ENCODE results near the gene PHLDB2. TPM values are rescaled to one million over a fixed set of nuclear protein-coding genes. Genes with fewer than 3 reads are reported as not detected.
"Not testable (repeated sequence)": the region's sequence is repeated elsewhere in the genome, so short reads cannot be mapped to it uniquely, and the experiment has no call there.

Gene PHLDB2
- 0.80 and 0.94 TPM in 2 replicates for total RNA-seq

DNA sequence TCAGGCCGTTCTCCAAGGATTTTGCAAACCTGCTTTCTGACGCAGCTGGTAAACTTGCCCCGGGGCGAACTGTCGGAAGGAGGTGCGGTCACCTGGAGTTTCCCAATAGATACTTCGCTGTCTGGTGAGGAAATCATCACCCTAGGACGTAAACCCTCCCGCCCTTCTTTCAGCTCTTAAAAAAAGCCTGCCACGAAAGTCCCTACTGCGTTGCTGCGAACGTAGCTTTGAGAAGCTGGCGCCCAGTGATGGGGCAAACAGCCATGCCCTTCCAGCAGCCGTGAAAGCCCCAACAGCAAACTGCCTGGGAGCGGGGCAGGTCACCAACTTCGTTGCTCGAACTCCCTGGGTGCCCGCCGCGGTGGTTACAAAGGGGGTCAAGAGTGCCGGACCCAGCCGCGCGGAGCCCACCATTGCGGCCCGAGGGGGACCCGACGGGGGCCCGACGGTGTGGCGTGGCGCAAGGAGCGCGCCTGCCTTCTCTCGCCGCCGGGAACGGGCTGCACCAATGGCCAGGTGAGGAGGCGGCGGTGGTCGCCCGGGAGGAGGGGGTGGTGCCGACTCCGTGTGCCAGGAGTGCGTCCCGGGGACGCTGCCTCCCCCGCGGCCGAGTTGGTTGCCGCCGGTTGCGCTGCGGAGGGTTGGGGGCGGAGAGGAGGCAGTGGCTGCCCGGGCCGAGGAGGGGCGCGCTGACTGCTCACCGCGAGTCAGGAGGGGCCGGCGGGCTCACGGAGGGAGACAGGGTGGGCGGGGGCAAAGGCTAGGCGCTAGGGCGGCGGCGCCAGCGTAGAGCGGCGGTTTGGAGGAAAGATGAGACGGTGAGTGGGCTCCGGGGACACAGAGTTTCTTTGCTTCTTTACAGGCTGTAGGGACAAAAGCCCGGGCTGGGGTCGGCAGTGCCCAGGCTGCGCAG is at the start of gene PHLDB2:
Gene PHLDB2 (plus strand): TSS at position 205 of the 913 bp plus-strand sequence. CDS start 24,813 bp downstream, outside the sequence.
- intact Hi-C loops (cut with micrococcal nuclease): no loop called here
- H3K4me1 Mint-ChIP-seq (ENCODE audit: low read depth): peaks cover 12% of the 10 kb centered on the region
- no peak within 1 kb of the TSS for H3K27ac Mint-ChIP-seq
- H3K27me3 Mint-ChIP-seq (ENCODE audit: low read depth): peaks cover 76% of the 10 kb centered on the region
- peak; percentile 23 for DNase-seq (ENCODE audit: low spot score)
- H3K4me3 Mint-ChIP-seq (ENCODE audit: low read depth): peak within 1 kb of the TSS; percentile 86
- H3K9me3 Mint-ChIP-seq: no peaks in the 10 kb centered on the region
- no peaks in the 10 kb centered on the region for H3K36me3 Mint-ChIP-seq (ENCODE audit: low read depth)

DNA sequence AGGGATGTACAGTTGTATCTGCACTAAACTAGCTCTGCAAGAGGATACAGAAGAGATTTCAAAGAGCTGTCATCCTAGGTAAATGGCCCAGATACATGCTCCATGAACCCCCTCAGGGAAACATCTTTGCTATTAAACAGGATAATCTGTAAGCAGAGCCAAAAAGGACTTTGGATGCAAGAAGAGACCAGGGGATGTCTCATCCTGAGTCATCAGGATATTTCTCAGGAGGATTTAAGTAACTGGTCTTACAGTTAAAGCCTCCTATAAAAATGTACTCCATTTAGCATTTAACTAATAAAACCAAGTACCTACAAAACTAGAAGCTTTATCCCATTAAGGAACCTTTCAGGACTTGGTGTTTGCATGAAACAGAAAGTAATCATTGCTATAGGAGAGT is 48.2 kb upstream of the PHLDB2 start:
- peaks cover 6% of the 10 kb centered on the region for H3K9me3 Mint-ChIP-seq
- no peaks in the 10 kb centered on the region for H3K4me1 Mint-ChIP-seq (ENCODE audit: low read depth)
- intact Hi-C loops (cut with micrococcal nuclease): no loop called here
- H3K4me3 Mint-ChIP-seq (ENCODE audit: low read depth): no peak overlapping the region
- no peaks in the 10 kb centered on the region for H3K36me3 Mint-ChIP-seq (ENCODE audit: low read depth)
- DNase-seq (ENCODE audit: low spot score): no peak
- no peak overlapping the region for H3K27ac Mint-ChIP-seq
- no peaks in the 10 kb centered on the region for H3K27me3 Mint-ChIP-seq (ENCODE audit: low read depth)

DNA sequence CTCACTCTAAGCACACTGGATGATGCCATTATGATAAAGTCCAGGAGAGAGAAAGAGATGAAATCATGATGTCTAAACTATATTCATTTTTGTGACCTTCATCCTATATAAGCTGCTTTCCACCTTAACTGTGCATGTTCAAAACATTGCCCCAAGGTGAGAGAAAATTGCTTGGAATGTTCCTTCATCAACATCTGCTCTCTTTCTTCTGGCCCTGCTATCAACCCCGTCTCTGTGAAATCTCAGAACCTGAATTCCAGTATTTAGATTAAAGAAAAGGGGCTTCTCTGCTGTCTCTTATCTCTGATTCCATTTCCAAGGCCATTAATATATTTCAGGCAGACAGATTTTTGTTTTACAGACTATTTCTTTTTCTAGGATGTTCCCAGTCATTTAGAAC is 47.3 kb upstream of the PHLDB2 start:
- Mint-ChIP-seq H3K27ac (no peak overlapping the region), H3K4me3 (ENCODE audit: low read depth) (no peak overlapping the region), H3K9me3 (peaks cover 6% of the 10 kb centered on the region), H3K4me1 (ENCODE audit: low read depth) (no peaks in the 10 kb centered on the region), H3K36me3 (ENCODE audit: low read depth) (no peaks in the 10 kb centered on the region), H3K27me3 (ENCODE audit: low read depth) (no peaks in the 10 kb centered on the region)
- intact Hi-C loops (cut with micrococcal nuclease): no loop called here
- no peak for DNase-seq (ENCODE audit: low spot score)

DNA sequence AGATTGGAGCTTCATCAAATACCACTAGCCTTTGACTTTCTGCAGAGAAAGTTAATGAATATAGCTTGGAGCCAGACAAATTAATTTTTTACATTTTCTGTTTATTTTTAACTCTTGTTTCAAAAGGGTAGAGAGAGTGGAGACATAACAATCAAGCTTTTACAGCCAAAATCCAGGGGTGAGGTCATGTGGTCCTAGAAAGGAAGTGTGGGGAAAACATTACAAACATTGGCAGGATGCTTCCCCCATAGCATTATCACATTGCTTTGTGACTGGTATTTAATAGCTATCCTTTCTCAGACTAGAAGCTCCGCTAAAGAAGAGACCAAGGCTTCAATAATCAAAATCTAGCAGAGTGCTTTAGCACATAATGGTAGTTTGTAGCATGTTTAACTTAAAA is 46.4 kb upstream of the PHLDB2 start:
- no peak overlapping the region for H3K4me3 Mint-ChIP-seq (ENCODE audit: low read depth)
- intact Hi-C loops (cut with micrococcal nuclease): no loop called here
- H3K36me3 Mint-ChIP-seq (ENCODE audit: low read depth): no peaks in the 10 kb centered on the region
- no peaks in the 10 kb centered on the region for H3K27me3 Mint-ChIP-seq (ENCODE audit: low read depth)
- no peak overlapping the region for H3K27ac Mint-ChIP-seq
- no peaks in the 10 kb centered on the region for H3K4me1 Mint-ChIP-seq (ENCODE audit: low read depth)
- DNase-seq (ENCODE audit: low spot score): no peak
- peaks cover 6% of the 10 kb centered on the region for H3K9me3 Mint-ChIP-seq

DNA sequence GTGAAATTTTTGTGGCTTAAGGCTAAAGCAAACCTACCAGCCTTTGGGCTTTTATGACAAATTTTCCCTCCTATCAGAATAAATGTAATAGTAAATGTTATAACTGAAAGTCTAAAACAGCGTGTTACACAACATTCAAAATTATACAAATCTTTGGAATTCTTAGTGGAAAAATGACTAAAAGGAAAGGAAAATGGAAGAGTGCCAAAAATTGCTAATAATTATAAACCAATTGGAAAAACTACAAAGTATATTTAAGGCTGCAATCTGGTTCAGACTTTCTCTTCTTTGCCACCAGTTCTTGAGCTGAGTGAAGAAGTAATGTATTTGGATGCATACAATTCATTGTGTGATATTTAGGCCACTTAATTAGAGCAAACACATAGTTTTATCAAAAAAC is 45.6 kb upstream of the PHLDB2 start:
- Mint-ChIP-seq H3K4me3 (ENCODE audit: low read depth) (no peak overlapping the region), H3K36me3 (ENCODE audit: low read depth) (no peaks in the 10 kb centered on the region), H3K9me3 (peaks cover 6% of the 10 kb centered on the region), H3K27me3 (ENCODE audit: low read depth) (no peaks in the 10 kb centered on the region), H3K4me1 (ENCODE audit: low read depth) (no peaks in the 10 kb centered on the region), H3K27ac (no peak overlapping the region)
- DNase-seq (ENCODE audit: low spot score): no peak
- intact Hi-C loops (cut with micrococcal nuclease): no loop called here

DNA sequence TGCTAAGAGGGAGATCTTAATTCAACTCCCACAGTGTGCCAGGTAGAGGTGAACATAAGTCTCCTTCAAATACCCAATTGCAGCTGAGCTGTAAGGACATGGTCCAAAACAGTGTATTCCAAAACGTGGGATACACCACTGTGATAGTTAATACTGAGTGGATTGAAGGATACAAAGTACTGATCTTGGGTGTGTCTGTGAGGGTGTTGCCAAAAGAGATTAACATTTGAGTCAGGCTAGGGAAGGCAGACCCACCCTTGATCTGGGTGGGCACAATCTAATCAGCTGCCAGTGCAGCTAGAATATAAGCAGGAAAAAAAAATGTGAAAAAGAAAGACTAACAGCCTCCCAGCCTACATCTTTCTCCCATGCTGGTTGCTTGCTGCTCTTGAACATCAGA is 45.1 kb upstream of the PHLDB2 start:
- Mint-ChIP-seq H3K4me1 (ENCODE audit: low read depth) (no peaks in the 10 kb centered on the region), H3K36me3 (ENCODE audit: low read depth) (no peaks in the 10 kb centered on the region), H3K27ac (no peak overlapping the region), H3K27me3 (ENCODE audit: low read depth) (no peaks in the 10 kb centered on the region), H3K9me3 (peaks cover 6% of the 10 kb centered on the region), H3K4me3 (ENCODE audit: low read depth) (no peak overlapping the region)
- DNase-seq (ENCODE audit: low spot score): no peak
- intact Hi-C loops (cut with micrococcal nuclease): no loop called here

DNA sequence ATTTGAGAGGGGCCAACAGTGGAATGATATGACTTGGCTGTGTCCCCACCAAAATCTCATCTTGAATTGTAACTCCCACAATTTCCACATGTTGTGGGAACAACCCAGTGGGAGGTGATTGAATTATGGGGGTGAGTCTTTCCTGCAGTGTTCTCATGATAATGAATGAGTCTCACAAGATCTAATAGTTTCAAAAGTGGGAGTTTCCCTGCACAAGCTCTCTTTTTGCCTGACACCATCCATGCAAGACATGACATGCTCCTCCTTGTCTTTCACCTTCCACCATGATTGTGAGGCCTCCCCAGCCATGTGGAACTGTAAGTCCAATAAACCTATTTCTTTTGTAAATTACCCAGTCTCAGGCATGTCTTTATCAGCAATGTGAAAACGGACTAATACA is 42.3 kb upstream of the PHLDB2 start:
- H3K27ac Mint-ChIP-seq; H3K4me3 Mint-ChIP-seq (ENCODE audit: low read depth); H3K4me1 Mint-ChIP-seq (ENCODE audit: low read depth); intact Hi-C loops (cut with micrococcal nuclease); H3K36me3 Mint-ChIP-seq (ENCODE audit: low read depth); H3K27me3 Mint-ChIP-seq (ENCODE audit: low read depth); DNase-seq (ENCODE audit: low spot score): not testable (repeated sequence)
- H3K9me3 Mint-ChIP-seq: peaks cover 10% of the 10 kb centered on the region

DNA sequence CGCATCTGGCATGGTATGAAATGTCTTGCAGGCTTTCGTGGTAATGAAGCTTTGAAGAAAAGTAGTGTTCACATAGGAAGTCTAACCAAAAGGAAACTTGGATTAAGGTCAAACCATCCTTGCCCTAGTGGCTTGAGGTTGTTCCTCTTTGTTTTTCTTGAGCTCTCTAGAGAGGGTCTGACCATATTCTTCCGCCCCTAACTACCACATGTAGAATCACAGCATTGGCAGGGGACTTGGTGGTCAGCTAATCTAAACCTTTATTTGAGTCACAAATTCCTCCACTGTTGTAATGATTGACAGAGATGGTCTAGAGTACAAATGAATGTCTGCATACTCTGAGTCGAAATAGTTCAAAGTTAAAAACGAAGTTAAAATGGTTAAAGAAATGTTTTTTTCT is 39.1 kb upstream of the PHLDB2 start:
- Mint-ChIP-seq H3K27me3 (ENCODE audit: low read depth) (no peaks in the 10 kb centered on the region), H3K4me1 (ENCODE audit: low read depth) (no peaks in the 10 kb centered on the region), H3K27ac (no peak overlapping the region), H3K4me3 (ENCODE audit: low read depth) (no peak overlapping the region), H3K36me3 (ENCODE audit: low read depth) (no peaks in the 10 kb centered on the region), H3K9me3 (peaks cover 10% of the 10 kb centered on the region)
- intact Hi-C loops (cut with micrococcal nuclease): no loop called here
- no peak for DNase-seq (ENCODE audit: low spot score)

DNA sequence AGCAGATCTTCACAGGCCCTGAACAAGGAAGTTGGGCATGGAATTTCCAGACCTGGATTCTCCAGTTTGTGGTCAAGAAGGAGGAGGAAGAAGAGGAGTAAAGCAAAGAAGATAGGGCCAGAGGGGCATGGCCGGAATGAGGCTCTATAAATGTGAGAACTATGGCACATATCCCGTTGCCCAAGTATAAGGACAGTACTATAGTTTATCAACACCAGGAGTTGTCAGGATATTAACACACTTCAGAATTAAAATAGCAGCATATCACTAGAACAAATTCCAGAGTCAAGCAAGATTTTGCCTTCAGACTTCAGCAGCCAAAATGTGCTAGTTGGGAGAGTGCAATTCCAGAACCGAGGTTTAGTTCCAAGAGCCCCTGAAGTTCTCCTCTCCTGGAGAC is 38.4 kb upstream of the PHLDB2 start:
- Mint-ChIP-seq H3K9me3 (peaks cover 5% of the 10 kb centered on the region), H3K36me3 (ENCODE audit: low read depth) (no peaks in the 10 kb centered on the region), H3K27ac (no peak overlapping the region), H3K4me1 (ENCODE audit: low read depth) (no peaks in the 10 kb centered on the region), H3K4me3 (ENCODE audit: low read depth) (no peak overlapping the region), H3K27me3 (ENCODE audit: low read depth) (no peaks in the 10 kb centered on the region)
- intact Hi-C loops (cut with micrococcal nuclease): no loop called here
- no peak for DNase-seq (ENCODE audit: low spot score)

DNA sequence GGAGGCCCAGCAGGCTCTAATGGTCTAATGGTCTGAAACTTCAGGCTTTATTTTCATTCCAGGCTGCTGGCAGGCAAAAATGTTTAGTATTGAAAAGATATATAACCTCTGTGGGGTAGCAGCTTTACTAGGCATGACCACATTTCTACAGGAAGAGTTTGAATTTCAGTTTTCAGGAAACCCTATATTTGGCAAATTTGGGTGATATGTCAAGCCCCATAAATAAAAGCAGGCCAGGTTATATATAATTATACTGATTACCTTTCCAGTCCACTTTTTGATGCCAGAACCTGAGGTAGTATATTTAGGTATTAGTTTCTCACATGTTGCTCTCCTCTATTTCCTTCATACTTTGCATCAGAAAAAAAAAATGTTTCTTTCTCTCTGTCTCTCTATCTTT is 37.2 kb upstream of the PHLDB2 start:
- Mint-ChIP-seq H3K4me1 (ENCODE audit: low read depth) (peaks cover 5% of the 10 kb centered on the region), H3K9me3 (peaks cover 5% of the 10 kb centered on the region), H3K27me3 (ENCODE audit: low read depth) (no peaks in the 10 kb centered on the region), H3K4me3 (ENCODE audit: low read depth) (no peak overlapping the region), H3K27ac (no peak overlapping the region), H3K36me3 (ENCODE audit: low read depth) (no peaks in the 10 kb centered on the region)
- intact Hi-C loops (cut with micrococcal nuclease): no loop called here
- no peak for DNase-seq (ENCODE audit: low spot score)

DNA sequence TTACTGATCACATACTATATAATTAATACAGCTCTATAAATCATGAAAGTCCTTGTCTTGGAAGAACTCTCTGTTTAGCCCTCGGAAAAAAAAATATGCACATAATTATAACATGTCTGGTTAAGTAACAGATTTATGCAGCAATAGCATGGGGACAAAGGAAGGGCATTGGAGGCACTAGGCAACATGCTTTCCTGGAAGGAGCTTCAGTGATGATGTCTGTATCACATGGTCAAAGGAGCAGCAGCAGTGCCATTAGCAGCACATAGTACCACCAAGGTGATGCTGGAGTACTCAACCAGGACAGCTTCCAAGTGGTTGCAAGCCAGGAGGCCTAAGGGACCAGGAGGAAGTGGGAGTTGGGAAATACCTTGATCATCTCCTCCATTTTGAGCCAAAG is 36.3 kb upstream of the PHLDB2 start:
- peaks cover 5% of the 10 kb centered on the region for H3K9me3 Mint-ChIP-seq
- H3K27ac Mint-ChIP-seq: no peak overlapping the region
- no peak for DNase-seq (ENCODE audit: low spot score)
- no peaks in the 10 kb centered on the region for H3K27me3 Mint-ChIP-seq (ENCODE audit: low read depth)
- H3K36me3 Mint-ChIP-seq (ENCODE audit: low read depth): no peaks in the 10 kb centered on the region
- peaks cover 7% of the 10 kb centered on the region for H3K4me1 Mint-ChIP-seq (ENCODE audit: low read depth)
- H3K4me3 Mint-ChIP-seq (ENCODE audit: low read depth): no peak overlapping the region
- intact Hi-C loops (cut with micrococcal nuclease): no loop called here

DNA sequence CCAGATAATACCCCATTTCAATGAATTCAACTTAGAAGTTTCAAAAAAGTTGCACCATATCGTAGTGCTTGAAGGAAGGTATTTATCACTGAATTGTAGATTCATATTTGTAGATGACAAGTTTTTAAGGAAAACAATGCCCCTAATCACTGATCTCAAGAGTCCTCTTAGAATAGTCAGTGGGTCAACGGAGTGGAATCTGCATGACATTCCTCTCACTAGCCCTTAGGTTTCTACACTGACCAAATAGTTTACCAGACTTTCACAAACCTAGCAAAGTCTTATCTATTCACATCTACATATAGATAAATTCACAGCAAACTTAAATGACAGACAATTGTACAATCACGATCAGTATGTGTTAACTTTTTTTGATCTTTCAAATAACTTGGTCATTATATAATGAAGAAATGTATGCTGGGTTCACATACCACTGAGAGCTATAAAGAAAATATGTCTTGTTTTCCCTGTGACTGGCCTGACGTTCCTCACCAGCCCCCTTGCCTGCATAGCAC is 35.7 kb upstream of the PHLDB2 start:
- H3K27ac Mint-ChIP-seq: no peak overlapping the region
- H3K4me1 Mint-ChIP-seq (ENCODE audit: low read depth): peaks cover 7% of the 10 kb centered on the region
- no peak for DNase-seq (ENCODE audit: low spot score)
- H3K4me3 Mint-ChIP-seq (ENCODE audit: low read depth): no peak overlapping the region
- H3K9me3 Mint-ChIP-seq: peaks cover 5% of the 10 kb centered on the region
- no peaks in the 10 kb centered on the region for H3K27me3 Mint-ChIP-seq (ENCODE audit: low read depth)
- intact Hi-C loops (cut with micrococcal nuclease): no loop called here
- H3K36me3 Mint-ChIP-seq (ENCODE audit: low read depth): no peaks in the 10 kb centered on the region

DNA sequence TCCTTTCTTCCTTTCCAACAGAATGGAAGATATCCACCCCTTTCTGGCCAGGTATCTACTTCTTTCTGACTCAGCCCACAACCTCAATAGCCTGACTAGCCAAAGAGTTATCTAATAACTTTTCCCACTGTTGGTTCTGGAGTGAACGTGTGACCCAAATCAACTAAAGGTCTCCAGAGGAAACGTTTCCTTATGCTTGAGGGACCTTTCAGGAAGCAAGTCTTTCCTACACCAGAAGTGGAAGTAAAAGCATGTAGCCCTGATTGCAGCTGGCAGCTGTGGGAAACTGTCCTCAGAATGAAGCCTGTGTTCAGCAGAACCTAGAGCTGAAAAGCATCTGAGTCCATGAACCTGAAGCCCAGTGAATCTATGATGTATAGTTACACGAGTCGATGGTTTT is 34.7 kb upstream of the PHLDB2 start:
- H3K36me3 Mint-ChIP-seq (ENCODE audit: low read depth): no peaks in the 10 kb centered on the region
- intact Hi-C loops (cut with micrococcal nuclease): no loop called here
- peaks cover 7% of the 10 kb centered on the region for H3K4me1 Mint-ChIP-seq (ENCODE audit: low read depth)
- H3K9me3 Mint-ChIP-seq: peaks cover 5% of the 10 kb centered on the region
- DNase-seq (ENCODE audit: low spot score): no peak
- no peaks in the 10 kb centered on the region for H3K27me3 Mint-ChIP-seq (ENCODE audit: low read depth)
- H3K27ac Mint-ChIP-seq: no peak overlapping the region
- no peak overlapping the region for H3K4me3 Mint-ChIP-seq (ENCODE audit: low read depth)
